Rectal smooth muscle tissue (tissue), 1 donor: Measurements from ENCODE around the gene PRDM11.

Experiments used
- H3K27ac ChIP-seq: one replicate; pipeline ENCODE4 v1.7.0; 2013; ENCODE audit warnings: low read depth, low read length, inconsistent platforms
- H3K27me3 ChIP-seq: one replicate; pipeline ENCODE4 v1.7.0; 2013; ENCODE audit warnings: low read length; ENCODE audit not compliant: control insufficient read depth, insufficient read depth
- H3K36me3 ChIP-seq: one replicate; pipeline ENCODE4 v1.7.0; 2013; ENCODE audit warnings: low read length; ENCODE audit not compliant: control insufficient read depth, insufficient read depth
- H3K4me1 ChIP-seq: one replicate; pipeline ENCODE4 v1.7.0; 2013; ENCODE audit warnings: low read length; ENCODE audit not compliant: control insufficient read depth, insufficient read depth
- H3K4me3 ChIP-seq: one replicate; pipeline ENCODE4 v1.7.0; 2013; ENCODE audit warnings: low read length
- H3K9ac ChIP-seq: one replicate; pipeline ENCODE4 v1.7.0; 2013; ENCODE audit warnings: low read length

Gene PRDM11

GRCh38 chr11:45275828-45276227 is 129.4 kb downstream of the PRDM11 start:
- Histone ChIP-seq H3K27me3 (no peaks in the 10 kb centered on the region), H3K9ac (no peak overlapping the region), H3K36me3 (no peaks in the 10 kb centered on the region), H3K27ac (no peak overlapping the region), H3K4me3 (no peak overlapping the region), H3K4me1 (no peaks in the 10 kb centered on the region)

GRCh38 chr11:45278714-45279113 is 132.3 kb downstream of the PRDM11 start:
- H3K36me3 ChIP-seq: no peaks in the 10 kb centered on the region
- no peaks in the 10 kb centered on the region for H3K4me1 ChIP-seq
- H3K27me3 ChIP-seq: no peaks in the 10 kb centered on the region
- H3K9ac ChIP-seq: no peak overlapping the region
- no peak overlapping the region for H3K27ac ChIP-seq
- H3K4me3 ChIP-seq: no peak overlapping the region

- H3K9ac ChIP-seq: no peak overlapping the region
- H3K27me3 ChIP-seq: peaks cover 4% of the 10 kb centered on the region
- H3K36me3 ChIP-seq: no peaks in the 10 kb centered on the region
- H3K4me1 ChIP-seq: no peaks in the 10 kb centered on the region
- H3K4me3 ChIP-seq: no peak overlapping the region
- no peak overlapping the region for H3K27ac ChIP-seq
Observed at GRCh38 chr11:45279645-45280044, 133.2 kb downstream of the PRDM11 start.

- peaks cover 9% of the 10 kb centered on the region for H3K27me3 ChIP-seq
Observed at GRCh38 chr11:45280449-45280848, 134.0 kb downstream of the PRDM11 start.

GRCh38 chr11:45282081-45282480 is 135.6 kb downstream of the PRDM11 start:
- Histone ChIP-seq H3K4me3 (no peak overlapping the region), H3K27me3 (peaks cover 18% of the 10 kb centered on the region), H3K36me3 (no peaks in the 10 kb centered on the region), H3K4me1 (no peaks in the 10 kb centered on the region), H3K27ac (no peak overlapping the region), H3K9ac (no peak overlapping the region)

More at GRCh38 chr11:45280449-45280848, 134.0 kb downstream of the PRDM11 start:
- H3K4me3 ChIP-seq: no peak overlapping the region
- no peaks in the 10 kb centered on the region for H3K36me3 ChIP-seq
- no peak overlapping the region for H3K27ac ChIP-seq
- H3K9ac ChIP-seq: no peak overlapping the region
- no peaks in the 10 kb centered on the region for H3K4me1 ChIP-seq
